GM11168 (cell line): ENCODE data around the gene PRKG2.

Experiments used
- in situ Hi-C: fragments of 300-500 bp; cut with MboI; formaldehyde crosslinking; loops from one replicate; pipeline ENCODE4 v1.12.0; 2022; ENCODE audit warnings: low sequenced_read_pairs; ENCODE audit not compliant: unreplicated experiment

The PRKG2 gene

DNA sequence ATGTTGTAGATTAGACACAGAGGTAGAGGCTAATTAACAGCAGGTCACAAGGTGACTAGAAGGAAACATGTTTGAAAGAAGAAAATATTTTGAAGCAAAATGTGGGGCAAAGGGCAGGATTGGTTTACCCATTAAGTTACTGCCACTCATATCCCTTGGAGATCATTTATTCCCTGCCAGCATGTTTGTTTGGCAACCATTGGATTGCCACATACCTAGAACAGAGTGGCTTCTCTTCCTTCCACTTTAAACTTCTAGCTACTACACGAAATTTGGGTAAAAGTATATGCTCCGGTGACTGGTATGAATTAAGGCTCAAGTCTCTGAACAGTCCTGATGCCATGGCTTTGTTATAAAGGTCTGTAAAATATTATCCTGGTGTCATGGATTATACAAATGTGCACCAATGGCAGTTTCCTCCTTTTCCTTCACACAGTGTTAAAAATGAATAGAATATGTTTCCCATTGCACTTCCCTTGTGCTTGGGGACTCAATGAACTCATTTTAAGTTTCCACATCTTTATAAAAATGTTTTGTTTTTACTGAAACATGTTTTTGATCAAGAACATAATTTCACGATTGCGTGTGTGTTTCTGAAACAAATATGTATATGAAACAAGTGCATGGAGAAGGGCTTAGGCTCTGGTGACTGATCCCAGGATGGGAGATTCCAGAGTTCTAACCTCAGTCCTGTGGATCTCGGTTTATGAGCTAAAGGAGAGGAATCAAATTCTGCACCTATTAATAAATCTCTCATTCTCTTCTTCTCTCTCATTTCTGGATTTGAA lies 172.2 kb downstream of the PRKG2 start:
- in situ Hi-C loops = loop anchor here (10.0 kb wide), 1 partner anchor 688 kb away; no protein-coding TSS in a partner anchor

DNA sequence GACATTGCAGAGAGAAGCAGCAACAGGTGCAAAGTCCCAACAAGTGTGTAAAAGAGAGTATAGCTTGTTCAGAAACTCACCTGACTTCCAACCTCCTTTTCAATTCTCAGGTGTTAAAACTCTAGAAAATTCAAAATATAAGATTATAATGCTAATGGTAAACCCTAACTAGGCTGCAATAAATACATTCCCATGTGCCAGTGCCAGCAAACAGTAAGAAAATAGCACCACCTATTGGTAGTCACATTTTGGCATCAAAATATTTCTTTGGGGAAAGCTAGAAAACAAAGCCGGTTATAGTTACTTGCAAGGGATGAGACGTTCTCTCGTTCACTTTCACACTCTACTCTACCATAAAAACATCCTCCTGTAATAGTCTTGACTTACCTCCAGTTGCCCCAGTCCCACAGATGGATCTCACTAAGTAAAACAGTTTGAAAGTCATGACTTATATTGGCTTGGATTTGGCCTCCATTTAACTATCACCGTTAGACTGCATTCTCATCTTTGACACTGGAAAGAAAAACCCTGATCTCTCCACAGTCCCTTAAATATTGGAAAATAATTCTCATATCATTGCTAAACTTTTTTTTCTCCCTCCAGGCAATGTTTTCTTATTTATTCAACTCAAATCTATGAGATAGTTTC lies 174.9 kb downstream of the PRKG2 start:
- in situ Hi-C loops = loop anchor here (10.0 kb wide), 1 partner anchor 685 kb away; no protein-coding TSS in a partner anchor

DNA sequence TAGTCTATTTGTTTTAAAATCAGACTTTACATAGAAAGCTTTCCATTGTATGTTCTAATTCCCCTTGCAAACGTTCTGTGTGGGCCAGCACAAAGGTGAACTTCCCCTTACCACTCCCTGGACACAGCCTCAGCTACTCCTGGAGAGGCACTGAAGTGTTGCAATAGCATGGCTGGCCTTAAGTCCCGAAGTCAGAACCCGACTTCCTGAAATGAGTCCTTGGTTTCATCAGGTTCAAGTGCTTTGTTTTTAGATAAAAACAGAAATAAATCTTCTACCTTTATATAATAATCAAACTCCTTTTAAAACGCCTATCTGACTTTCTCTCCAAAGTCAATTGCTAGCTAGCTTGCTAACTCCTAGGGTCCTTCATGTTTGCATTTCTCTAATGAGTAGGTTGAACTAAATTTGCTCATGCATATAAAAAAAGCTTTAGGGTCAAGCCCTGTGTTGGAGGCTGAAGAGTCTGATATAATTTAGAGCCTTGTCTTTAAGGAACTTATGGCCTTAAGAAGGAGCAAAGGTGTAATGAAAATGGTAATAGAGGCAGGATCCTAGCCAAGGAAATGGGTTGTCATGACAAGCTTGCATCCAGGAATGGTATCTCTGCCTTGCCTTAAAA lies 175.6 kb downstream of the PRKG2 start:
- in situ Hi-C loops = no loop called here

DNA sequence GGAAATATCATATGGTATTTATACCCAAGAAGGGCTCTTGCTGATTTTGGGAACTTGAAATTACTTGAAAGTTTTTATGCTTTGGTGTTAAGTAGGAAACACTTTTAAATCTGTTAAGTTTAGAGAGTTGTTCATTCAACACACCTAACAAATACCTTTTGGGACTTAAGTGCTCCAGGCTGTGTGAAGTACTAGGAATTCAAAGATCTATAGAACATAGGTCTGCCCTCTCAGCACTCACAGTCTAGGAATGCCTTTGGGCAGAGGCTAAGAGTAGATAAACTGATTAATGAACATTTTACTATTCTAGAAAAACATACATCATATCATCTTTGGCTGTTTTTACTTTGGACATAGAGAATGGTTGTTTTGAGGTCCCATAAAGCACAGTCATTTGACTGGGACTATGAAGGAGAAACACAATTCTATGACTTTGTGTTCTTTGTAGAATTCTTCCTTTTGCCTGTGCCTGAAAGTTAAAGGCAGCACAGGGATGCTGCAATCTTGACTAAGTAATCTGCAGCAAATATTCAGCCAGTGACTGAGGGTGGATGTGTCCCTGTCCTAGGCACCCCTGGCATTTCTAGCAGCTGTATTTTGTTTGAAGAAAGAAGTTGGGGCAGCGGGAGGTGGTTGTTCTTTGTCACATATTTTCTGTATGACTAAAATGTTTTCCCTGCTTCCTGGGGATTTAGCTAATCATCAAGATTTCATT lies 176.2 kb downstream of the PRKG2 start:
- in situ Hi-C loops = no loop called here
